ENCODE measurements around the gene GLRX5.

DNA sequence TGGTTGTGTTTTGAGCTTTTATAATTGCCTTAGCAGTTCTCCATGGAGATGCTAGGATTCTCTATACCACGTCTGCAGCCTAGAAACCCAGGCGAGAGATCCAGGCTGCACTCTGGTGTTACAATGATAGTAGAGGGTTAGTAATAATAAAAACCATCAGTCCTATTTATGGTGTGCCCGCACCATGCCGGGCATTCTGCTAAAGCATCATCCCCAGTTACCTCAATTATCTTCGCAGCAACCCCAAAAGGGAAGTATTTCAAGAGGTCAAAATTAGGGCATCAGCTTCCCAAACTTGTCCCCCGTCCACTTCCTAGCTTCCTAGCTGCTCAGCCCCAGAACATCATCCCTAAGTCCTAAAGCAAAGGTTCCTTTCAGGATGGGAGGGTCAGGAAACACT lies 21.6 kb upstream of the GLRX5 start:
- TF ChIP-seq POLR2A (IDR thresholded peaks at IDR 0.05; ENCODE audit: extremely low read depth, insufficient read length) = no peak
- TF ChIP-seq CTCF (IDR thresholded peaks at IDR 0.05; ENCODE audit: low read depth, low read length) = no peak
- no peak for TF ChIP-seq MAX (IDR thresholded peaks at IDR 0.05; ENCODE audit: low read depth, low read length)

Data from NB4 (cell line).